ENCODE data around the gene IDI1. TPM values are rescaled to one million over a fixed set of nuclear protein-coding genes. Genes with fewer than 3 reads are reported as not detected.
A peak's percentile ranks its signal among the peaks of the same experiment; 100 is the strongest.

IDI1 gene
- total RNA-seq: 41.4 to 47.6 TPM (median 42.9 TPM) in 3 replicates

- TF ChIP-seq, protein P1, sequence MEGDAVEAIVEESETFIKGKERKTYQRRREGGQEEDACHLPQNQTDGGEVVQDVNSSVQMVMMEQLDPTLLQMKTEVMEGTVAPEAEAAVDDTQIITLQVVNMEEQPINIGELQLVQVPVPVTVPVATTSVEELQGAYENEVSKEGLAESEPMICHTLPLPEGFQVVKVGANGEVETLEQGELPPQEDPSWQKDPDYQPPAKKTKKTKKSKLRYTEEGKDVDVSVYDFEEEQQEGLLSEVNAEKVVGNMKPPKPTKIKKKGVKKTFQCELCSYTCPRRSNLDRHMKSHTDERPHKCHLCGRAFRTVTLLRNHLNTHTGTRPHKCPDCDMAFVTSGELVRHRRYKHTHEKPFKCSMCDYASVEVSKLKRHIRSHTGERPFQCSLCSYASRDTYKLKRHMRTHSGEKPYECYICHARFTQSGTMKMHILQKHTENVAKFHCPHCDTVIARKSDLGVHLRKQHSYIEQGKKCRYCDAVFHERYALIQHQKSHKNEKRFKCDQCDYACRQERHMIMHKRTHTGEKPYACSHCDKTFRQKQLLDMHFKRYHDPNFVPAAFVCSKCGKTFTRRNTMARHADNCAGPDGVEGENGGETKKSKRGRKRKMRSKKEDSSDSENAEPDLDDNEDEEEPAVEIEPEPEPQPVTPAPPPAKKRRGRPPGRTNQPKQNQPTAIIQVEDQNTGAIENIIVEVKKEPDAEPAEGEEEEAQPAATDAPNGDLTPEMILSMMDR (IDR thresholded peaks at IDR 0.05; ENCODE audit: unreplicated experiment): no peak
- H3K9me3 Mint-ChIP-seq: no peaks in the 10 kb centered on the region
- DNase-seq (ENCODE audit: low spot score in 2 of 2, unreplicated experiment in 2 of 2): peak; percentile 93 to 97
- H3K27me3 Mint-ChIP-seq (ENCODE audit: low read depth): no peaks in the 10 kb centered on the region
- peaks cover 9% of the 10 kb centered on the region for H3K36me3 Mint-ChIP-seq
- H3K4me3 Mint-ChIP-seq: peak within 1 kb of the TSS; percentile 92
- peaks cover 54% of the 10 kb centered on the region for H3K4me1 Mint-ChIP-seq
- H3K27ac Mint-ChIP-seq: peak within 1 kb of the TSS; percentile 100
Measured at GRCh38 chr10:1048732-1049424, at the start of gene IDI1. Gene IDI1 (minus strand): TSS chr10:1049119. CDS start chr10:1049003, 116 bp downstream.

DNA sequence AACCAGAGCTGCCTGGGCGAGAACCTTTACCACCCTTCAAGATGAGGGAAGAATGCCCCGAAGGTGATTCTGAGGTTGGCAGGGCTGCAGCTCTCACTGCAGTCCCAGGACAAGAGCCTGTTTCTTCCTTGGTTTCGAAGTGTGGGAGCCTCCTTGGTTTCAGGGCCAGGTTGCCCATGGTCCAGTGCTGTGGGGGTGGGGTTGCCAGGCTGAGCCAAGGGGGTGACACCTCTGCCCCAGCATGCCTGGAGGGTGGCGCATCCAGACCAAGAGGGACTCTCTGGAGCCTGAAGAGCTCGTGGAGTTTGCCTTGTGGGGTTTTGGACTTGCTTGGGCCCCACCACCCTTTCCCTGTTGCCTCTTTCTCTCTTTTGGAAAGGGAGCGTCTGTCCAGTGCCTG is 48.5 kb upstream of the IDI1 start:
- H3K9me3 Mint-ChIP-seq: no peaks in the 10 kb centered on the region
- TF ChIP-seq, protein P1 (IDR thresholded peaks at IDR 0.05; ENCODE audit: unreplicated experiment): no peak
- DNase-seq (ENCODE audit: low spot score in 2 of 2, unreplicated experiment in 2 of 2): no peak
- peaks cover 5% of the 10 kb centered on the region for H3K4me1 Mint-ChIP-seq
- H3K27ac Mint-ChIP-seq: no peak overlapping the region
- no peak overlapping the region for H3K4me3 Mint-ChIP-seq
- H3K36me3 Mint-ChIP-seq: peaks cover 27% of the 10 kb centered on the region
- H3K27me3 Mint-ChIP-seq (ENCODE audit: low read depth): no peaks in the 10 kb centered on the region

DNA sequence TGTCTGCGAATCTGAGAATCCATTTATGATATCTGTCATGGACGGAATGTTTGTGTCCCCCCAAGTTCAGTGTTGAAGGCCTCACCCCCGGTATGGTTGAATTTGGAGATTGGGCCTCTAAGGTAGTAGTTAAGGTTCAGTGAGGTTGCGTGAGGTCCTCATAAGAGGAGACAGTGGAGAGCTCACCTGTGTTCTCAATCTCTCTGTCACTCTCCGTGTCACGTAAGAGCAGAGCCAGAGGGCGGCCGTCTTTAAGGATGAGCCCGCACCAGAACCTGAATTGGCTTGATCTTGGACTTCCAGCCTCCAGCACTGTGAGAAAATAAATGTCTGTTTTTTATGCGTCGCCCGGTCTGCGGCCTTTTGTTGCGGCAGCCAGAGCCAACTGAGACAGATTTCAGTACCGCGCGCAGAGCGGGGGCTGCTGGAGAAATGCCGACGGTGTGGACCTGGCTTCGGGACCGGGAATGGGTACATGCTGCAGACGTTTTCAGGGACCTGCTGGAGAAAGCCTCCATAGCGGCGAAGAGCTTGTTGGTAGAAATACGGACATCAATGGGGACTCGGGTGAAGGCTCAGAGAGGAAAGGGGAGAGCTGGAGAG is 47.5 kb upstream of the IDI1 start:
- Mint-ChIP-seq H3K36me3 (peaks cover 20% of the 10 kb centered on the region), H3K4me3 (no peak overlapping the region), H3K4me1 (peaks cover 5% of the 10 kb centered on the region), H3K27me3 (ENCODE audit: low read depth) (no peaks in the 10 kb centered on the region), H3K27ac (no peak overlapping the region), H3K9me3 (no peaks in the 10 kb centered on the region)
- TF ChIP-seq, protein P1 (IDR thresholded peaks at IDR 0.05; ENCODE audit: unreplicated experiment): no peak
- DNase-seq (ENCODE audit: low spot score in 2 of 2, unreplicated experiment in 2 of 2): no peak

GRCh38 chr10:1095498-1095897 is 46.6 kb upstream of the IDI1 start:
- no peak for DNase-seq (ENCODE audit: low spot score in 2 of 2, unreplicated experiment in 2 of 2)
- Mint-ChIP-seq H3K27ac (no peak overlapping the region), H3K9me3 (no peaks in the 10 kb centered on the region), H3K4me1 (peaks cover 5% of the 10 kb centered on the region), H3K36me3 (peaks cover 20% of the 10 kb centered on the region), H3K27me3 (ENCODE audit: low read depth) (no peaks in the 10 kb centered on the region), H3K4me3 (no peak overlapping the region)
- TF ChIP-seq, protein P1 (IDR thresholded peaks at IDR 0.05; ENCODE audit: unreplicated experiment): no peak

DNA sequence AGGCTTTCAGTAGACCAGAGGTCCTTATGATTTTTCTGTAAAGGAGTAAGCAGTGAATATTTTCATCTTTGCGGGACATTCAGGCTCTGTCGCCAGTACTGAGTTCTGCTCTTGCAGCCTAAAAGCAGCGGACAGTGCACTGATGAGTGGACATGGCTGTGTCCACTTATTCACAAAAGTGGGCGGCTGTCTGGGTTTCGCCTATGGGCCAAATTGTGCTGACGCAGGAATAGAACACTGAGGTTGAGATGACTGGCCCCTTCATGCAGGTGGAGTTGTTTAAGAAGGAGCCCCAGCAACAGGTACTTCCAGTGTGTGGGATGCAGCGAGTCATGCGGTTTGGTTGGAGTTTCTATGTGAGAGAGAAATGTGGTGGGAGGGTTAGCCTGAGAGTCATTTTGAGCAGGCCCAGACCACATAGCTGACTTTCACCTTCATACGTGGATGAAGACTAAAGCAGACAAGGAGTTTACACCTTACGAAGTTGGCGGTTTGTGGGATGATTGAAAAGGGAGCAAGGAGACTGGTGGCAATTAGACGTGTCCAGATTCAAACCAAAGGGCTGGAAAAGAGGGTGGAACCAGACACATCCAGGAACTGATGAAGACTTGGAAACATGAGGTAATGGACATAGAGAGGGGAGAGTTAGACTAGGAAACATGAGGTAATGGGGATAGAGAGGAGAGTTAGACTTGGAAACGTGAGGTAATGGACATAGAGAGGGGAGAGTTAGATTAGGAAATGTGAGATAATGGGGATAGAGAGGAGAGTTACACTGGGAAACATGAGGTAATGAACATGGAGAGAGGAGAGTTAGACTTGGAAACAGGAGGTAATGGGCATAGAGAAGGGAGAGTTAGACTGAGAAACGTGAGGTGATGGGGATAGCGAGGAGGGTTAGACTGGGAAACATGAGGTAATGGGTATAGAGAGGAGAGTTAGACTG is 45.5 kb upstream of the IDI1 start:
- peaks cover 3% of the 10 kb centered on the region for H3K4me1 Mint-ChIP-seq
- no peak for DNase-seq (ENCODE audit: low spot score in 2 of 2, unreplicated experiment in 2 of 2)
- TF ChIP-seq, protein P1 (IDR thresholded peaks at IDR 0.05; ENCODE audit: unreplicated experiment): no peak
- no peak overlapping the region for H3K27ac Mint-ChIP-seq
- H3K36me3 Mint-ChIP-seq: peaks cover 25% of the 10 kb centered on the region
- no peaks in the 10 kb centered on the region for H3K27me3 Mint-ChIP-seq (ENCODE audit: low read depth)
- no peak overlapping the region for H3K4me3 Mint-ChIP-seq
- no peaks in the 10 kb centered on the region for H3K9me3 Mint-ChIP-seq

Measured in mesothelial cell of epicardium (in vitro differentiated cells).